WTC11 (cell line): ENCODE results near the gene COL17A1.

Experiments
- CREM ChIP-seq: sonication (generic); formaldehyde crosslinking; IDR thresholded peaks from 2 replicates; pipeline ENCODE4 v1.8.1; 2022; ENCODE audit warnings: mild to moderate bottlenecking, missing genetic modification reagents, moderate library complexity
- CTCF ChIP-seq: fragments of 200-600 bp; IDR thresholded peaks from 2 replicates; pipeline ENCODE4 v1.8.0; 2022; ENCODE audit warnings: antibody characterized with exemption
- ELF4 ChIP-seq: sonication (generic); formaldehyde crosslinking; IDR thresholded peaks from 2 replicates; pipeline ENCODE4 v1.8.1; 2022; ENCODE audit warnings: low read depth, mild to moderate bottlenecking, moderate library complexity, missing genetic modification reagents
- HMGA2 ChIP-seq: fragments of 250-450 bp; sonication (Bioruptor Pico); IDR thresholded peaks from 2 replicates; pipeline ENCODE4 v1.4.0; 2021; ENCODE audit warnings: mild to moderate bottlenecking, moderate library complexity
- HMGXB4 ChIP-seq: sonication (generic); formaldehyde crosslinking; IDR thresholded peaks from 2 replicates; pipeline ENCODE4 v1.8.1; 2023; ENCODE audit warnings: mild to moderate bottlenecking, moderate library complexity, missing genetic modification reagents
- JUN ChIP-seq: sonication (generic); formaldehyde crosslinking; IDR thresholded peaks from 2 replicates; pipeline ENCODE4 v1.8.0; 2023; ENCODE audit warnings: mild to moderate bottlenecking, missing genetic modification reagents
- MAX ChIP-seq: sonication (generic); formaldehyde crosslinking; IDR thresholded peaks from 2 replicates; pipeline ENCODE4 v1.8.0; 2022; ENCODE audit warnings: mild to moderate bottlenecking, missing genetic modification reagents
- NFYB ChIP-seq: sonication (generic); formaldehyde crosslinking; conservative IDR thresholded peaks from 2 replicates; pipeline ENCODE4 v1.8.0; 2022; ENCODE audit warnings: low read depth, missing genetic modification reagents
- USF1 ChIP-seq: sonication (generic); formaldehyde crosslinking; IDR thresholded peaks from 2 replicates; pipeline ENCODE4 v1.8.0; 2022; ENCODE audit warnings: mild to moderate bottlenecking, missing genetic modification reagents

- TF ChIP-seq USF1 (CRISPR knock-in tag): no peak
- no peak for TF ChIP-seq CTCF
- no peak for TF ChIP-seq MAX (CRISPR knock-in tag)
- TF ChIP-seq HMGA2 (CRISPR knock-in tag): no peak
- no peak for TF ChIP-seq JUN (CRISPR knock-in tag)
- TF ChIP-seq NFYB: no peak
- TF ChIP-seq ELF4 (CRISPR knock-in tag): no peak
- TF ChIP-seq HMGXB4 (CRISPR knock-in tag): no peak
- TF ChIP-seq CREM: no peak
Observed at GRCh38 chr10:104052431-104052830, 33.2 kb downstream of the COL17A1 start.
